ENCODE data around the gene SERPINE3.

SERPINE3 gene

DNA sequence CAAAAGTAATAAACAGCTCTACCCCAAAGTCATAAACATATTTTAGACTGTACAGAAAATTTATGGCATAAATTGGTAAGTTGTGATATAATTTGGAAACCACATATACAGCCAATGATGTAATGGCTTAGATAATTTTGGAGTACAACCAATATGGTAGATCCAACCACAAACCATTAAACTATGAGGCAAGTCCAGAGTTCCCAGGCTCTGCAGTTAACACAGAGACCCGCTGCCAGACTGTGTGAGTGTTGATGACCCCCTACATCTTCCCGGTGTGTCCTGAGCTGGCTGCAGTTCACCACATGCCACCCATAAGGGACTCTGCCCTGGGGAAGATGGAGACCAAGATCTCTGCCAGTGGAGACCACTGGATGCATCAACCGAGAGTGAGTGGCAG is 9.9 kb upstream of the SERPINE3 start:
- DNase-seq: no peak

DNA sequence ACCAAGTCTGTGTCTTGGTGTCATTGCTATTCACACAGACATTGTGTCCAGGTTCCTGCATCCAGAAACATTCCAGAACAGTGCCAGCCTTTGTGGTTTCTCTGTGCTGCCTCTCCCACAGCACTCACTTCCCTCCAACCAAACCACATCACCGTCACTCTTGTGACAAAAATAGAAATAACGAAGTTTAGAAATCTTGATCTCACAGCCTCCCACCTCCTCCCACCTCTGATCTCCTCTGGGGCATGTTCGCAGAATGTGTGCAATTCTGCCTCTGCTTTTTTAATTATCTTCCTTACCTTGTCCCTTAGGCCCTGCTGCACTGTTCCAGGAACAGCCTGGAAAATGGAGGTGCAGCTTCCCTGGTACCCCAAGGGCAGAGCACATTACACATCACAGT is 8.7 kb upstream of the SERPINE3 start:
- DNase-seq: no peak

GRCh38 chr13:51331354-51331861 is 8.1 kb upstream of the SERPINE3 start:
- no peak for DNase-seq

DNA sequence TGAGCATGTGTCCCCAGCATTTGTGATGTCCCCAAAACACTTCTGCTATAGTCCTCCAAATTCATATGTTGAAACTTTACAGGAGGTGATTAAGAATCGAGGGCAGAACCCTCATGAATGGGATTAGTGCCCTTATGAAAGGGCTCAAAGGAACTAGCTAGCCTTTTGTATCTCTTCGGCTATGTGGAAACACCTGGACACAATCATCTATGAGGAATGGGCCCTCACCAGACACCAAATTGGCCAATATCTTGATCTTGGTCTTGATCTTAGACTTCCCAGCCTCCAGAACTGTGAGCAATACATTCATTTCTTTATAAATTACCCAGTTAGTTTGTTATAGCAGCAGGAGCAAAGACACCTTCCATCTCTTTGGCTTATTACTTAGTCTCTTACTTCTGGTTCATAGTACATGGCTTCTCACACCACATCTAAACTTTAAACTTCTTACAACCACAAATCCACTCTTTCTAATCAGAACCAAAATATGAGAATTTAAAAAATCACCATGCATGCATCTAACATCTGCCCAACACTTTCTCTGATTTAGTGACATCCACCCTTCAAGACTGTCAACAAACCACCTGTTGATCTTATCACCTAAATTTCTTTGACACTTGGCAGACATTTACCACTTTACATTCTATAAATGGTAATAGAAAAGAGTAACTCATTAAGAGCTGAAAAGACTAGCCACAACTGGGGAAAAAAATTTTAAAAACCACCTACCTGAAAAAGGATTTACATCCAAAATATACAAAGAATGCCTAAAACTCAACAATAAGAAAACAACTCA is 6.7 kb upstream of the SERPINE3 start:
- no peak for DNase-seq

GRCh38 chr13:51333421-51333820 is 6.1 kb upstream of the SERPINE3 start:
- DNase-seq: no peak

GRCh38 chr13:51333826-51334225 is 5.7 kb upstream of the SERPINE3 start:
- DNase-seq: no peak

DNA sequence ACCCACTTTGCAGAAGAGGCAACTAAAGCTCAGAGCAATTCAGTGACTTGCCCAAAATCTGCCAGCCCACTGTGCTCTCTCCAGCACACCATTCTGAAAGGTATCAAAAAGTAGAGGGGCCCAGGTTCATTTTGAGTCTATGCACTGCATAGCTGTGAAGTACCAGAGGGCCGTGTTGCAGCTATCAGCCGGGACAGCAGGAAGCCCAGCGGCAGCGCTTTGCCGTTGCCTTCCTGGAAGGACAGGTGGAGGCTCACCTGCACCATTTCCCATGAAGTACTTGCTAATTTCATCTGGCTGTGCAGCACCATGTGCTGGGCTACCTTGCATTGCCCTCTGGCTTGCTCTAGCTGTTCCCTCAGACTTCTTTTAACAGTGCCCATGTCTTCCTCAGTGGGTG is 2.7 kb upstream of the SERPINE3 start:
- no peak for DNase-seq

- DNase-seq: no peak
Observed at GRCh38 chr13:51339952-51340732, 651 bp downstream of the SERPINE3 start.

DNA sequence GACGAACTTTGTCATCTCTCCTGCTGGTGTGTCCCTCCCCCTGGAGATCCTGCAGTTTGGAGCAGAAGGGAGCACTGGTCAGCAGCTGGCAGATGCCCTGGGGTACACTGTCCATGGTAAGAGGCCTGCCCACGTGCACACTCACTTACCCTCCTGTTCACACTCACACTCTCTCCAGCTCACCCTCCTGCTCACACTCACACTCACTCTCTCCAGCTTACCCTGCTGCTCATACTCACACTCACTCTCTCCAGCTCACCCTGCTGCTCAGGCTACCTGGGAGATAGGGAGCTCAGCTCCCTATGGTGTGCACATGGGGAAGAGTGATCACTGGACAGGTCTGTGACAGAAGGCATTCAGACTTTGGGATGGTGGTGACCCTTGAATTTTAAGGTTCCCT is 1.7 kb downstream of the SERPINE3 start:
- DNase-seq: no peak

DNA sequence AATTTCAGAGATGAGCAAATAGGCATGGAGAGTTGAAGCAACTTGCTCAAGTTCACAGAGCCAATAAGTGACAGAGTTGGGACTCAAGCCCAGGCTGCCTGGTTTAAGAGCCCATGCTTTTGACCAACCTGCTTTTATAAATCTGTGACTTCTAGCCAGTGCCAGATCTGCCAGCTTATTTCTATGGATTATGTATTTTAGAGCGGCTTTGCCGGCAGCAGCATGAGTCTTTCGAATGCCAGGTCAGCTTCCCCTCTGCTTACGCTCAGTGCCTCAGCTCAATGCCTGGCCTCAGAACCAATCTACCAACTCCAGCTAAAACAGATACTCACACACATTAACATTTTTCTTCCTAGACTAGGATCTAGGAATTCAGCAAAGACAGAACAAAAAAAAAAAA is 2.3 kb downstream of the SERPINE3 start:
- no peak for DNase-seq

- DNase-seq: no peak
Observed at GRCh38 chr13:51342706-51343105, 3.2 kb downstream of the SERPINE3 start.

DNA sequence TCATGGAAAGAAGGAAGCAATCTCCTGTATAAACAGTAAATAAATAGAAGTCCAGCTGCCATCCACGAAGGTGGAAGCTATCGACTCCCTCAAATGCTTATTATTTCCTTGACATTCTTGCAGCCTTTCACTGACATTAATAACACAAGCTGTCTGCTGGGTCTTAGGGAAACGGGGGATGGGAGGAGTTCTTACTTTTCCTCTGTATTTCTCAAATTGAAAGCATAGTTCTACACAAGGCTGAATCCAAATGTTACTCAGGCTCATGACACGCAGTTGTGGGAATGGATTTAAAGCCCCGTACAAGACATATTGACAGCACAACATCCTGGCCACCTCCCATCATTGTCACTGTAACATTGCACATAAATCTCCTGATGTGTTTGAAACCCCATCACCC is 4.0 kb downstream of the SERPINE3 start:
- no peak for DNase-seq

DNA sequence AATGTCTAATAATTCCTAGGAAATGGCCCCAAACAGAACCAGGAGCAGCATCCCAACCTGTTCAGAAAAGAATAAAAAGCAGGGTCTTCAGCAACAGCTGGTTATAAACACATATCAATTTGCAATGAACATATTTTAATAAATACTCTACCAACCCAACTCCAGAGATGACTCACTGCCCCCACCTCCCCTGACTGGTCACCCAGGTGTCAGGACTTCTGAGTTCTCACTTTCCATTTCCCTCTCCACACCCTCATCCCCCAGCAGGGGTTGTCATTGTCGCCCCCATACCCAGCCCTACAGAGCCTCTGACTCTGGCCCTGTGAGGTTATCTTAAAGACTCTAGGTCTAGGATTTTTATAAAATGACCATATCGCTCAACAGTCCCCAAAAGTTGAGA is 6.9 kb downstream of the SERPINE3 start:
- no peak for DNase-seq

GRCh38 chr13:51347099-51347498 is 7.6 kb downstream of the SERPINE3 start:
- DNase-seq: no peak

- DNase-seq: no peak
Observed at GRCh38 chr13:51348069-51348967, 8.8 kb downstream of the SERPINE3 start.

DNA sequence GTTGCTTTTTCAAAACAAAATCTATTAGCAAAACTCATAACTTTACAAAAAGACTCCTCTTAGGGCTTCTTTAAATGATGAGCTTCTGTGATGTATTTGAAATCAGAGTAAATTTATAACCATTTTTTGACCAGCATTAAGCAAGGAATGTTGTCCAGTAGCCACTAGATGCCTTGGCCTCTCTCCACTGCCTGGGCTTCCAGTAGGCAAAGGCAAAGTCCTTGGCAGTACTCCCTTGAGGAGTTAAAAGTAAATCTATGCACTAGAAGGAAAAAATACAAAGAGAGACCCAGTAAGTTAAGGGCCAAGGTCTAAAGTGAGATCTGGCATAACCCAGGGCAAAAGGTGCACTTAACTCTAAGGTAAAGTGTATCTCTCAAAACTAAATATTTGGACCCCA is 9.5 kb downstream of the SERPINE3 start:
- DNase-seq: no peak

- DNase-seq: no peak
Observed at GRCh38 chr13:51355217-51355616, 15.7 kb downstream of the SERPINE3 start.

- DNase-seq: no peak
Observed at GRCh38 chr13:51357928-51358595, 18.6 kb downstream of the SERPINE3 start.

DNA sequence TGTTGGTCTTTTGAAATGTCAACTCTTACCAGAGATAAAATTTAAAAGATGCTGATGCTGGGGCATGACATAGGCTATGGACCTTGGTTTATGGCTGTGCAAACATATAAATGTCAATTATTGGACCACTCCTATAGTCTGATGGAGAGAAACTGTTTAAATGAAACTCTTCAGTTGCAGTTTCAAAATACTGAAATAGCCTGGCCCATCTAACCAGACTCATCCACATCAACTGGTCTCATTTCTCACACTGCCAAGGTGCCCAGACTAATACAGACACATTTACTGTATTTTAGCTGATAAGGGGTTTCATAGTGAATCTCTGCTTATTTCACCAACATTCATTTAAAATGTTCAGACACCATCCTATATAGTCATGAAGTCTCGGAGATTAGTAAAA is 19.9 kb downstream of the SERPINE3 start:
- DNase-seq: no peak

DNA sequence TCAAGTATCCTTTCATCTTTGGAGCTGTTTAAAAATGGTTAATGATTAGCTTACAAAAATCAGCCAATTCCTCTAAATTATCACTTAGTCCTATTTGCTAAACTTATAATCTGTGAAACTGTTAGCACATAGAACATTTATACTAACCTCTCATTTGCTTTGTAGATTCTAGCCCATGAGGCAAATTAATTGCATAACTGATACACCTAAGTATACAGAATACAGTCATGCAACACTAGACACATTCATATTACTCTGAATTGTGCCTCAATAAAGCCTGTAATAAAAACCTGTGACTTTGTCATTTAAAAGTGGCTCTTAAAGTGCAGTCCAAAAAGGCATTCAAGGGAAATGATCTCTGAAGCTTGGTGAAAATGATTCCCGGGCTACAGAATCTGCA is 21.0 kb downstream of the SERPINE3 start:
- no peak for DNase-seq

DNA sequence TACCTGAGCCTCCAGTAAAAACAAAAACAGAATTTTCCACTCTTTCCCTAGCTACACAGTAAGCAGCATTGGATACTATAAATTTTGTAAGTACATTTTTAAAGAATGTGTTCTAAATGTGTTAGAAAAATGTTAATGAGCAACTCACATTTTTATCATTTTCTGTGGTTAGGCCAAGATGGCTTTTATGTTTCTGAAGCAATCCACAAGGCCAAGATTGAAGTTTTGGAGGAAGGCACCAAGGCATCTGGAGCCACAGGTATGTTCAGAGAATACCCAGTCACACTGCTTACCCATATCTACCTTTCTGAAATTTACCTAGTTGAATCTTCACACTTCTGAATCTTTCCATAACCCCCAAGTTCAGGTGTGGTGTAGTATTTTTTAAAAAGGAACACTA is 21.6 kb downstream of the SERPINE3 start:
- DNase-seq: no peak

GRCh38 chr13:51363625-51364024 is 24.1 kb downstream of the SERPINE3 start:
- DNase-seq: no peak

Data from CD4-positive, alpha-beta T cell treated with Interleukin-17A for 1 hour (primary cell).